Measurements from ENCODE around the gene WDR90. TPM values are rescaled to one million over a fixed set of nuclear protein-coding genes. Genes with fewer than 3 reads are reported as not detected.

WDR90 gene
- total and polyA plus RNA-seq, 10 of the 15 experiments (the other 5 are each of a cell fraction or from before 2014, with no cell fraction given) = 2.0 to 65.0 (median 16.7) TPM

GRCh38 chr16:679814-680624 lies 30.9 kb downstream of the WDR90 start, which contains the start of gene STUB1 (continued):
- TF ChIP-seq HDAC6 (IDR thresholded peaks at IDR 0.05; ENCODE audit: unreplicated experiment) (no peak), JUND (IDR thresholded peaks at IDR 0.05; ENCODE audit: low read depth, low read length) (no peak), ATF7 (IDR thresholded peaks at IDR 0.05; ENCODE audit: low read depth) (no peak), MYB (IDR thresholded peaks at IDR 0.05; ENCODE audit: borderline replicate concordance, low read depth, low read length) (no peak), BACH1 (IDR thresholded peaks at IDR 0.05; ENCODE audit: borderline replicate concordance) (peak; percentile 91), RELB (IDR thresholded peaks at IDR 0.05; ENCODE audit: low read depth) (no peak), ETV6 (conservative IDR thresholded peaks at IDR 0.05 in 1 of 2, IDR thresholded peaks at IDR 0.05 in 1 of 2; ENCODE audit: borderline replicate concordance in 1 of 2, low read depth in 1 of 2) (no peak), FOXK2 (IDR thresholded peaks at IDR 0.05) (no peak), IRF4 (IDR thresholded peaks at IDR 0.05; ENCODE audit: low read depth, low read length) (no peak), ASH2L (IDR thresholded peaks at IDR 0.05; ENCODE audit: borderline replicate concordance, low read depth) (no peak), RAD51 (IDR thresholded peaks at IDR 0.05) (no peak), ZNF24 (IDR thresholded peaks at IDR 0.05) (no peak), PRDM15 (CRISPR knock-in tag; IDR thresholded peaks at IDR 0.05) (no peak), ZBTB11 (CRISPR knock-in tag; IDR thresholded peaks at IDR 0.05) (peak; percentile 34), JUNB (IDR thresholded peaks at IDR 0.05) (no peak), SRF (IDR thresholded peaks at IDR 0.05; ENCODE audit: low read depth in 2 of 2, low read length in 2 of 2) (no peak), SMAD1 (IDR thresholded peaks at IDR 0.05; ENCODE audit: low read depth, partially characterized antibody) (no peak), SUZ12 (IDR thresholded peaks at IDR 0.05; ENCODE audit: unreplicated experiment) (no peak)
